Measurements from ENCODE around the gene ZSWIM9.

Gene ZSWIM9

DNA sequence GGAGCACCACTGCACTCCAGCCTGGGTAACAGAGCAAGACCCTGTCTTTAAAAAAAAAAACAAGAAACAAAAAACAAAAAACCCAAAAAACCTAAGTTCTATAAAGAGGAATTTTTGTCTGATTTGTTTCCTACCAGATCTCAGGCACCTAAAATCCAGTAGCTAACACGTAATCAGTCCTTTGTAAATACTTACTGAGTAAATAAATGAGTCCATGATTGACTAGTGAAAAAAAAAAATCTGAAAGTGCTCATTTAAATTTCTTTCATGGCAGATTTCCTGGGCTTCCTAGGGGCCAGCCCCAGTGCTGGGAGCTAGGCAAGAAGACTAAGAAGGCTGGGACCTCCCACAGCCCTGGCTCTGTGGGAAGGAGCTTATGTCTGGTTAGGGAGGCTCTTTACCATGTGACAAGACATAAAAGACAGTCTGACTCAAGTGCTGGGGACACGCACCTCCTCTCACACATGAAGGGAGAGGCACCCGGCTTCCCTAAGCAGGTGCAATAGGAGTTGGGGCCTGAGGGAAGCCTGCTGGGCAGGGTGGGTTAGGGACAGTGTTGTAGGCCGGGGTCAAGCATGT lies 22.8 kb upstream of the ZSWIM9 start:
- Histone ChIP-seq H3K27ac (no peak overlapping the region), H3K36me3 (peaks cover 0 to 60% (median 10%) of the 10 kb centered on the region in 3 donors), H3K27me3 (no peaks in the 10 kb centered on the region), H3K4me3 (no peak overlapping the region), H3K4me1 (no peaks in the 10 kb centered on the region), H3K9me3 (no peaks in the 10 kb centered on the region)
- TF ChIP-seq, protein P1, sequence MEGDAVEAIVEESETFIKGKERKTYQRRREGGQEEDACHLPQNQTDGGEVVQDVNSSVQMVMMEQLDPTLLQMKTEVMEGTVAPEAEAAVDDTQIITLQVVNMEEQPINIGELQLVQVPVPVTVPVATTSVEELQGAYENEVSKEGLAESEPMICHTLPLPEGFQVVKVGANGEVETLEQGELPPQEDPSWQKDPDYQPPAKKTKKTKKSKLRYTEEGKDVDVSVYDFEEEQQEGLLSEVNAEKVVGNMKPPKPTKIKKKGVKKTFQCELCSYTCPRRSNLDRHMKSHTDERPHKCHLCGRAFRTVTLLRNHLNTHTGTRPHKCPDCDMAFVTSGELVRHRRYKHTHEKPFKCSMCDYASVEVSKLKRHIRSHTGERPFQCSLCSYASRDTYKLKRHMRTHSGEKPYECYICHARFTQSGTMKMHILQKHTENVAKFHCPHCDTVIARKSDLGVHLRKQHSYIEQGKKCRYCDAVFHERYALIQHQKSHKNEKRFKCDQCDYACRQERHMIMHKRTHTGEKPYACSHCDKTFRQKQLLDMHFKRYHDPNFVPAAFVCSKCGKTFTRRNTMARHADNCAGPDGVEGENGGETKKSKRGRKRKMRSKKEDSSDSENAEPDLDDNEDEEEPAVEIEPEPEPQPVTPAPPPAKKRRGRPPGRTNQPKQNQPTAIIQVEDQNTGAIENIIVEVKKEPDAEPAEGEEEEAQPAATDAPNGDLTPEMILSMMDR (IDR thresholded peaks at IDR 0.05): no peak
- DNase-seq: no peak
- intact Hi-C loops (cut with DNase I; ENCODE audit: low total_unique reads): no loop called here

DNA sequence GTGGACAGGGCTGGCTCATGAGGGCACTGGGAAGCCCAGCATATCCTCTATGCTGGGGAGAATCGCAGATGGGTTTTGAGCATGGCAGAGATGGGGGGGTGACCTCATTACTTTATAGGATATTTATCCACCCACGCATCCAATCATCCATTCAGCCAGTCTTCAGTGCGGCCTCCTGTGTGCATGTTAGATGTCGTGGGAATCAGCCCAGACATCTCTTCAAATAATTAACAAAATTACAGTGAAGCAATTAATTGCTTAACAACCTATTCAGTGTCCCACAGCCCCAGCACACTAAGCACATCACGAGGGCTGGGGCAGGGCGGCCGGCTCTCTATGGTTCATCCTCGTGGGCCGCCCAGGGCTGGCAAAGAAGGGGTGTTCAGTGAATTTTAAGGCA lies 21.9 kb upstream of the ZSWIM9 start:
- H3K27me3 ChIP-seq: no peaks in the 10 kb centered on the region
- TF ChIP-seq, protein P1 (IDR thresholded peaks at IDR 0.05): no peak
- H3K4me3 ChIP-seq: no peak overlapping the region
- no peak for DNase-seq
- no peaks in the 10 kb centered on the region for H3K9me3 ChIP-seq
- intact Hi-C loops (cut with DNase I; ENCODE audit: low total_unique reads): no loop called here
- H3K27ac ChIP-seq: no peak overlapping the region
- H3K36me3 ChIP-seq: peaks cover 0 to 51% (median 10%) of the 10 kb centered on the region in 3 donors
- no peaks in the 10 kb centered on the region for H3K4me1 ChIP-seq

DNA sequence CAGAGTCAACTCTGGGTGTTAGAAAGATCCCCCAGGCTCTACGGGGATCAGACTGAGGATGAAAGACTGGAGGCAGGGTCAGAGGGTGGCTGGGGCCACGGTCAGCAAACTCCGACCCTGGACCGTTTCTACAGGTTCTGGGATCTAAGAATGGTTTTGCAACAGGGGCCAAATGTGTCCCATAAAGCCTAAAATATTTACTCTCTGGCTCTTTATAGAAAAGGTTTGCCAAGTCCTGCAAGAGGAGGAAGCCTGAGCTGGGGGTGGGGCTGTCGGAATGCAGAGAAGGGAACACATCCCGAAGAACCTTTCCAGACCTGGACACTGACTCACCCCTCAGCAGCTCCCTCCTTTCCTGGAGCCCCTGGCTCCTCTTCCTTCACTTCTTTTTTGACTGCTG lies 21.1 kb upstream of the ZSWIM9 start:
- no peaks in the 10 kb centered on the region for H3K4me1 ChIP-seq
- no peaks in the 10 kb centered on the region for H3K27me3 ChIP-seq
- intact Hi-C loops (cut with DNase I; ENCODE audit: low total_unique reads): no loop called here
- H3K9me3 ChIP-seq: no peaks in the 10 kb centered on the region
- H3K27ac ChIP-seq: no peak overlapping the region
- peaks cover 0 to 43% (median 7%) of the 10 kb centered on the region in 3 donors for H3K36me3 ChIP-seq
- TF ChIP-seq, protein P1 (IDR thresholded peaks at IDR 0.05): no peak
- DNase-seq: no peak
- H3K4me3 ChIP-seq: no peak overlapping the region

DNA sequence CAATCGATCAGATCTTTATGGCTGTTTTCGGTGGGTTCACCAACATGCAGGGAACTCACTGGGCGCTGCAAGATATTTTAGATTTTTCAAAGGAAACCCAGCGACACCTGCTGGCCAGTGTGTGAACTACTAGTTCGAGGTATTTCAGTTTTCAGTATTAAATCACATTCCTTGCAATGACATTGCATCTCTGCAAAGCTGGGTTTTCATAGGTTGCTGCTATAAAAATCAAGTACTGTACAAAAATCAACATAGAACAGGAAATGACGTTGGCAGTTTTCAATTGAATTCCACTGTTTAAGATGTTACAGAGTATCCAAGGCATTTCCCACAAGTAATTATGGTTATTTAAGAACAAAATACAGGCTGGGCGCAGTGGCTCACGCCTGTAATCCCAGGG lies 17.9 kb upstream of the ZSWIM9 start:
- Histone ChIP-seq H3K4me1 (no peaks in the 10 kb centered on the region), H3K27me3 (no peaks in the 10 kb centered on the region), H3K4me3 (no peak overlapping the region), H3K9me3 (no peaks in the 10 kb centered on the region), H3K36me3 (peaks cover 0 to 41% (median 7%) of the 10 kb centered on the region in 3 donors), H3K27ac (no peak overlapping the region)
- peak; percentile 62 to 72 for DNase-seq
- intact Hi-C loops (cut with DNase I; ENCODE audit: low total_unique reads): loop anchor here (1.0 kb wide), 1 partner anchor 46 kb away; no protein-coding TSS in a partner anchor
- TF ChIP-seq, protein P1 (IDR thresholded peaks at IDR 0.05): peak; percentile 82 to 90

DNA sequence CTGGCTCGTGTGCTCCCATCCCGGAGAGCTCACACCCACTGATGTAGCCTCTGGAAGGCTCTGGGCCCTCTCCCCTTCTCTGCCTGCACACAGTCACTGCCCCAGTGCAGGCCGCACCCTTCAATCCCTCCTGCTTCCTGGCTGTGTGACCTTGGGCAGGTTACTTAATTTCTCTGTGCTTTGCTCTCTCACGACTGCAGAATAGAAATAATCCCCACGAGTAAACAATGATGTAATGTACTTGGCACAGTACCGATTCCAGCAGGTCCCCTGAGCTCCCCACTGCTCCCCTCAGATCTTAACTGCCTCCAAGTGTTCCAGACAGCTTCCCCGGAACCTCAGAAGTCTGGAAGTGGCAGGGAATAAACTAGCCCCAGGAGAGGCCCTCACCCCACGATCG lies 16.5 kb upstream of the ZSWIM9 start:
- intact Hi-C loops (cut with DNase I; ENCODE audit: low total_unique reads): no loop called here

More for the DNA sequence above, 16.5 kb upstream of the ZSWIM9 start:
- Histone ChIP-seq H3K27me3 (no peaks in the 10 kb centered on the region), H3K27ac (no peak overlapping the region), H3K4me1 (no peaks in the 10 kb centered on the region), H3K9me3 (no peaks in the 10 kb centered on the region), H3K36me3 (peaks cover 0 to 48% (median 11%) of the 10 kb centered on the region in 3 donors), H3K4me3 (no peak overlapping the region)
- no peak for DNase-seq
- TF ChIP-seq, protein P1 (IDR thresholded peaks at IDR 0.05): no peak

Measured in tibial artery (tissue), 4 donors.